Medulla oblongata (tissue), 1 donor: ENCODE results near the gene PDE4D.

Source experiments
- DNase-seq: peaks from one replicate; pipeline ENCODE4 v3.0.0-alpha.2; 2015; ENCODE audit errors: extremely low spot score

The PDE4D gene

DNA sequence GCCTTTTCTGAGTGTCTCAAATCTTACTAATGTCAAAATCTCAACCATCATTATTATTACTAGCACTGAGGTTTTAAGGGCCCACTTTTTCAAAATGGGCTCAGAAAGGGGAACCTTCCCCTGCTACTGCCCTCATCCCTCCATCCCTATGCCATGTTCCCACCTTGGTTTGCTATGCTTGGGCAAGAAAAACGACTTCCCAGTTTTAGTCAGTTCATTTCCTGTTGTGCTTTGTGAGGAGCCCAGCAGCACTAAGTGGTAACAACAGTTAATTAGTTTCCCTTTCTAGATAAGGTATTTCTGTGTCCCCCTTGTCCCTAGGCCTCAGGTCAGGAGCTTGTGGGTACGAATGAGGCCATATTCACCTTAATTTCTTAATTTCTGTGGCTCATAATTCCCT is 715.5 kb downstream of the PDE4D start:
- DNase-seq = no peak

DNA sequence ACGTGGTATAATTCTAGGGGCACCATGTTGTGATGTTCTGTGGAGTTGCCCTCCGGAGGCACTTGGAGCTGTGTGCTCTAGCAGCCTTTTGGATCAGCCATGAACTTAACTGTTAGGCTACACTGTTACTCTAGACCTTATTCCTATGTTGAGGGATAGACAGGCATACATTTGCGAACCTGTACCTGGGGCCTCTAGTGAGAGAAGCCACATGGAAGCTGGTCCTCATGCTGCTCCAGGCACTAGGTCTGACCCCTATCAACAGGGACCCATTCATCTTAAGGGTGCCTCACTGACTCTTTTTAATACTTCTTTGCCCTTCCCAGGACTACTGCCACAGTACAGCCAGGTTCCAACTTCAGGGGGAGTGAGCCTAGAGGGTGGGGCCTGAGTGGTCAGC is 715.9 kb downstream of the PDE4D start:
- DNase-seq = no peak

GRCh38 chr5:59174248-59174844 is 719.2 kb downstream of the PDE4D start:
- DNase-seq = peak; percentile 71

DNA sequence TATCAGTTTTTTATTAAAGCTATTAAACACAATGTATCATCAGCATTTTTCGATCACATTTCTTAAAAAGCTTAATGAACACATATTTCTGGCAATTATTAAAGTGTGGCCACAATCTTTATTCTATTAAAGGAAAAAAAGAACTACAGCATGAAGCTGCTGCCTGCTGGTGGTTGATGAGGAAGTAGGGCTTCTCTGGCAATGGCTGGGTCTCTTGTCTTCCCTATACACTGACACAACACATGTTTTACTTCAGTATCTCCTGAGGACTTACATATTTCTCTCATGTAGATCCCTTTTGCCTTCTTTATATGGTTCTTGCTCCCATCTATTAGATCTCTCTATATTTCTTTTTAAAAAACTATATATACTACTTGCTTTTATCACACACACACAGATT is 719.9 kb downstream of the PDE4D start:
- DNase-seq = no peak

- DNase-seq = no peak
Measured at GRCh38 chr5:59171131-59171530, 722.4 kb downstream of the PDE4D start.

- no peak for DNase-seq
Measured at GRCh38 chr5:59169768-59170150, 723.8 kb downstream of the PDE4D start.

- DNase-seq = no peak
Measured at GRCh38 chr5:59169081-59169767, 724.3 kb downstream of the PDE4D start.

DNA sequence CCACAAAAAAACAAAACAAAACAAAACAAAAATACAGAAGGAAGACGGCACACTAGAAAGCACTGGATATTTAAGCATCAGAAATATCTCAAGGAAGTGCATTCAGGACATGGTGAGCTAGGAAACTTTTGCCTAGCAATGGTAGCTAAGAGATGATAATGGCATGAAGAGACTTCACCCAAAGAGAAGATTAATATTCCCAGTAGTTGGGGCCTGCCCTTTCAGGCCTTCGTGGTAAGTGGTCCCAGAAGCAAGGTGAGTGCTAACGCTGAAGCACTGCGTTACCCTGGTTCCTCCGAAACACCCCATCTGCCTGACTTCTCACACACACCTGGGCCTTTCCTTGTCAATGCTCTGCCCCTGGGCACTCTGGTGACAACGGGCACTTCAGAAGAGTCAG is 725.5 kb downstream of the PDE4D start:
- DNase-seq = no peak

GRCh38 chr5:59164041-59164830 is 729.3 kb downstream of the PDE4D start:
- DNase-seq = no peak

DNA sequence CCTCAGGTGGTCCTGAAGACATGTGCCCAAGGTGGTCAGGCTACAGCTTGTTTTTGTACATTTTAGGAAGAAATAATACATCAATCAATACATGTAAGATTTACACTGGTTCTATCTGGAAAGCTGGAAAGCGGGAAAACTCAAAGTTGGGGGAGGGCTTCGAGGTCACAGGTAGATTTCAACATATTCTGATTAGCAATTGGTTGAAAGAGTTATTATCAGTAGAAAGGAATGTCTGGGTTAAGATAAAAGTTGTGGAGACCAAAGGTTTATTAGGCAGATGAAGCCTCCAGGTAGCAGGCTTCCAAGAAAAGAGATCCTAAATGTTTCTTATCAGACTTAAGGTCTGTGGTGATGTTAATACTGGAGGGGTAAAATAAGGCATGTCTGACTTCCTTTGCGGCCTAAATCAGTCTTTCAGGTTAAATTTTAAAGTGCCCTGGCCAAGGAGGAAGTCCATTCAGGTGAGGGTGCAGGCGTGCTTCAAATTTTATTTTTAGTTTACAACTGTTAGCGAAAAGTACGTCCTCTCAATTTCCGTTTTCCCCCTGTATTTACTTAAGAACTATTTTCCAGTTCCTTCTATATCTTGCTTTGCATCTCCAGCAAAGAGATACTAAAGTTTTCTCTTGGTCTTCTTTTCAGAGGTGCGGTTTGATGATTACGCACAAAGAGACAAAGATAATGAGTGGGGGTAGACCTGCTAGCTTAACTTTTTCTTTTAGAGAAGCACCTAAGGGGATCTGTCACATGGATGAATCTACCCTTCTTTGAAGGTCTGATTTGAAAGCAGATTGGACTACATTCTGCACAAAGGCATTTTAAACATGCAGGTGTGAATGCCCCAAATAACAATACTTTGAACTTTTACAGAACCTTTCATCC is 732.1 kb downstream of the PDE4D start:
- DNase-seq = no peak

GRCh38 chr5:59158637-59159391 is 734.7 kb downstream of the PDE4D start:
- DNase-seq = no peak

- no peak for DNase-seq
Measured at GRCh38 chr5:59158165-59158564, 735.4 kb downstream of the PDE4D start.

- DNase-seq = no peak
Measured at GRCh38 chr5:59157068-59157467, 736.5 kb downstream of the PDE4D start.

- DNase-seq = peak; percentile 22
Measured at GRCh38 chr5:59152701-59153245, 740.8 kb downstream of the PDE4D start.

DNA sequence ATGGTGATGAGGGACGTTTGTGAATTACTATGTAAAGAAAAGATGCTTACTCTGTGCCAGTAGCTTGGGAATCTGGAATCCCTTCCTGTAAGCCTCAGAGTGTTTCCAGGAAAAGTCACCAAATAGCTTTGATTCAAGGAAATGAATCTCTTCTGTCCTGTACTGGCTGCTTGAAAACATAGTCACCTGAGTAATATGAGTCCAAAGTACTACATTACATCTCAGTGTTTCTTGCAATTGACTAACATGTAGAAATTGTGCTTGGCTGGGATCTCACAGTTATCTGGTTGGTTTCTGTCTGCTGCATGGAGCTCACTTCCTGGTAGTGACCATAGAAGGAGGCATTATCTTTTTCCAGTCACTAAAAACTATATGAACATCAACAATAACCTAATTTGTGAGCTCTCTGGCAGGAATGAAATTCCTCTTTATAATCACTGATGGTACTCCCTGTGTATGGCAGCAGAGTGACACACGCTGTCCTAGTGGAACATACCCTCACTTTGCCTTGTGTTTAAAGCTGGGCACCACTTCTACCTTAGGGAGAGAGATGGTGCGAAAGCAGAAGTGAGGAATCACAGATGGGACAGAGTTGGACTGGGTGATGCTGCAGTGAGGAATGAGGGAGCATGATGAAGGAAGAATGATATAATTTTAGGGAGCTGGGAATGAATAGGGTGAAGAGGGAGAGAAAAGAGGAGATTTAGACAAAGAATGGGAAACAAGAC is 742.2 kb downstream of the PDE4D start:
- no peak for DNase-seq

- no peak for DNase-seq
Measured at GRCh38 chr5:59149827-59150226, 743.7 kb downstream of the PDE4D start.

DNA sequence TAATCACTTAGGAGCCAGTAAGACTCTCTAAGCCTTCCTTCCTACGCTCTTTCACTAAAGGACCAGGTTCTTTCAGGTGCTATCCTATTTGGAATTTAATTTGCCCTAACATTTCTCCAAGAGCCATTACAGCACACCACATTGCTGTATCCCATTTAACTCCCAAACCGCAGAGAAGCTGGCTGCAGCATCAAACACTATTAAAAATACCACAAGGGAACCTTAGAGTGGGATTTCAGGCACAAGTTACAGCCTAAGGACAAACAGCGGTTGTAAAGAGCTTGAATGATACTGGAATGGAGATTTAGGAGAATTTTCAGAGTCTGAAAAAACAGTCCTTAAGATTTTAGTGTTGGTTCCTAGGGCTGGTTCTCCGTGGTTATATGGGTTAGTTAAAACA is 744.3 kb downstream of the PDE4D start:
- DNase-seq = no peak

DNA sequence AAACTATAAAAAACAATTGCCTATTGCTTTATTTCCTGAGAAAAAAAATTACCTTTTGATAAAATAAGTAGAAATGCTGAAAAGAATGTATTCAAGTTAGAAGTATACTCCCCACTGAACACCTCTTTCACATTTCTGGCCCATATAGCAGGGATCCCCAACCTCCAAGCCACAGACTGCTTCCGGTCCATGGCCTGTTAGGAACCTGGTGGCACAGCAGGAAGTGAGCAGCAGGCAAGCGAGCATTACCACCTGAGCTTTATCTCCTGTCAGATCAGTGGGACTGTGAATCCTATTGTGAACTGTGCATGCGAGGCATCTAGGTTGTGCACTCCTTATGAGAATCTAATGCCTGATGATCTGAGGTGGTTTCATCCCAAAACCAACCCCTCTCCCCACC is 746.8 kb downstream of the PDE4D start:
- no peak for DNase-seq

DNA sequence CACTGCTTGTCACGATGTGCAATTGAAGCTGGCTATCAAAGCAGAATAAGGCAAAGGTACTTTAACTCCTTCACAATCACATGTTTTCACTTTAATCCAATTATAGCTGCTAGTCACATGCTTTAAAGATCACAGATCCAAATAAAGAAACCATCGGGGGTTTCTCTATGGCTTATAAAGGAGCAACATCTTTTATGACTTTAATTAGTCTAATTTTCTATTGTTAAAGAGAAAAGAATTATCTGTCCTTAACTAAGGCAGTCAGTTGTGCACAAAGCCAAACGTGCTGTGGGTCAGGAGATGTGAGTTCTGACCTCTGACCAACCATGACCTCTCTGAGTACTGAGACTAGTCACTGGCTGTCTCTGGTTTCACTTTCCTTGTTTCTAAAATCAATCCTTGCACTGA is 749.6 kb downstream of the PDE4D start:
- no peak for DNase-seq

DNA sequence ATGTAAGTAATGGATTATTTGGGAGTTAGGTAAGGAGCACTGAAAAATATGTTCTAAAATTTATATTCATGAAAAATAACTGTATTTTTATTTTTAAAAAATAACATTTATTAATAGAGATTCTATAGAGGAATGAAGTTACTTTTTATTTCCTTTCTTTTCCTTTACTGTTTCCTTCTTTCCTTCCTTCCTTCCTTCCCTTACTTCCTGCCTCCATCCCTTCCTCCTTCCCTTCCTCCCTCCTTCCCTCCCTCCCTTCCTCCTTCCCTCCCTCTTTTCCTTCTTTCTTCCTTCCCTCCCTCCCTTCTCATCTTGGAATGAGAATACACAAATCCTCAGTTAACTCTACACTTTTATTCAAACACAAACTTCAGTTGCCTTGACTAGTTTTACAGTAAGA is 750.6 kb downstream of the PDE4D start:
- no peak for DNase-seq
